HG03354 (cell line): Measurements from ENCODE around the gene MAP3K6.
"Not testable (repeated sequence)": the region's sequence is repeated elsewhere in the genome, so short reads cannot be mapped to it uniquely, and the experiment has no call there.

Experiments
- ATAC-seq: cut with Tn5 transposase; IDR thresholded peaks from one replicate; pipeline ENCODE4 v1.9.1; 2021; ENCODE audit warnings: mild to moderate bottlenecking; ENCODE audit not compliant: unreplicated experiment, poor library complexity, severe bottlenecking

Gene MAP3K6, protein sequence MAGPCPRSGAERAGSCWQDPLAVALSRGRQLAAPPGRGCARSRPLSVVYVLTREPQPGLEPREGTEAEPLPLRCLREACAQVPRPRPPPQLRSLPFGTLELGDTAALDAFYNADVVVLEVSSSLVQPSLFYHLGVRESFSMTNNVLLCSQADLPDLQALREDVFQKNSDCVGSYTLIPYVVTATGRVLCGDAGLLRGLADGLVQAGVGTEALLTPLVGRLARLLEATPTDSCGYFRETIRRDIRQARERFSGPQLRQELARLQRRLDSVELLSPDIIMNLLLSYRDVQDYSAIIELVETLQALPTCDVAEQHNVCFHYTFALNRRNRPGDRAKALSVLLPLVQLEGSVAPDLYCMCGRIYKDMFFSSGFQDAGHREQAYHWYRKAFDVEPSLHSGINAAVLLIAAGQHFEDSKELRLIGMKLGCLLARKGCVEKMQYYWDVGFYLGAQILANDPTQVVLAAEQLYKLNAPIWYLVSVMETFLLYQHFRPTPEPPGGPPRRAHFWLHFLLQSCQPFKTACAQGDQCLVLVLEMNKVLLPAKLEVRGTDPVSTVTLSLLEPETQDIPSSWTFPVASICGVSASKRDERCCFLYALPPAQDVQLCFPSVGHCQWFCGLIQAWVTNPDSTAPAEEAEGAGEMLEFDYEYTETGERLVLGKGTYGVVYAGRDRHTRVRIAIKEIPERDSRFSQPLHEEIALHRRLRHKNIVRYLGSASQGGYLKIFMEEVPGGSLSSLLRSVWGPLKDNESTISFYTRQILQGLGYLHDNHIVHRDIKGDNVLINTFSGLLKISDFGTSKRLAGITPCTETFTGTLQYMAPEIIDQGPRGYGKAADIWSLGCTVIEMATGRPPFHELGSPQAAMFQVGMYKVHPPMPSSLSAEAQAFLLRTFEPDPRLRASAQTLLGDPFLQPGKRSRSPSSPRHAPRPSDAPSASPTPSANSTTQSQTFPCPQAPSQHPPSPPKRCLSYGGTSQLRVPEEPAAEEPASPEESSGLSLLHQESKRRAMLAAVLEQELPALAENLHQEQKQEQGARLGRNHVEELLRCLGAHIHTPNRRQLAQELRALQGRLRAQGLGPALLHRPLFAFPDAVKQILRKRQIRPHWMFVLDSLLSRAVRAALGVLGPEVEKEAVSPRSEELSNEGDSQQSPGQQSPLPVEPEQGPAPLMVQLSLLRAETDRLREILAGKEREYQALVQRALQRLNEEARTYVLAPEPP (N-terminal part only)

DNA sequence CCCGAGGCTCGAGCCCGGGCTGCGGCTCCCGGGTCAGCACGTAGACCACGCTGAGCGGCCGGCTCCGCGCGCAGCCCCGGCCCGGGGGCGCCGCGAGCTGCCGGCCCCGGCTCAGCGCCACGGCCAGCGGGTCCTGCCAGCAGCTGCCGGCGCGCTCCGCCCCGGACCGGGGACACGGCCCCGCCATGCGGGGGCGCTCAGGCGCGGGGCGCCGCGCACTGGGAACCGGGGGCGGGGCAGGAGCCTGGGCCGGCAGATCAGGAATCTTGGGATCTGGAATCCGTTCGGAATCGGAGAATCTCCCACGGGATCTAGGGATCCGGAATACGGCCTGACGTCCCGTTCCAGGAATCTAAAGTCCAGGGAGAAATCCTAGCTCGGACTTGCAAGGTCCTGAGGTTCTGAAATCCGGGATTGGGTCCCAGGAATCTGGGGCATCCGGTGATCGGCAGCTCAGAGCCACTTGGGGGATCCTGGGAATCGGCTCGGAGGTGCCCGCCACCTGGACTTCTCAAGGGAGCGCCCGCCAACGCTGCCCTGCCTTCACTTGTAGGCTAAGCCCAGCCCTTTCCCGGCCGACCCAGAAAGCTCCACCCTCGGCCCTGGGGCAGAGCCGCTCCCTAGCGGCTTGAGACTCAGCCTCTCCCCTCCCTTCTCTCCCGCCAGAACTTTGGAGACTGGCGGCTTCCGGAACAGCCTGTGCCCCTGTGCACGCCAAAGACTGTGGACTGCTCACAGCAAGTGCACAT lies at the start of gene MAP3K6:
Gene MAP3K6 (minus strand): TSS at position 551 of the 749 bp plus-strand sequence. CDS start 364 bp downstream, at position 187.
- peak; percentile 31 for ATAC-seq

DNA sequence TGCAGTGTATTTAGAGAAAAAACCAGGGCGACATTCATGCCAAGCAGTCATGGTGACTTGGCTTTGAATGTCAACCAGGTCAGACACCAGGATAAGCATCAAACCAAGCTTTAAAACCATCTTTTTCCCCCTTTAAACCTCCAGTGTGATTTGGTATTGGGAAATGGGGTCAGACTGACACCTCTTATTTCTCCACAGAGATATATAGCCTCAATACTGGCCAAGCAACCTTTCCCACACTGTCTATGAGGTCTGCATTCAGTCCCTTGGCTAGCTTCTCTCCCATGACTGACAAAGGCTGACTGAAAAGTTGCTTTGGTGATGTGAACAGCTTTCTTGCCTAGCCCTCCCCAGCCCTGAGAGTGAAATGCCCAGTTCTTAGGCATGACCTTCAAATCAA lies 47.3 kb upstream of the MAP3K6 start:
- ATAC-seq, result no peak

DNA sequence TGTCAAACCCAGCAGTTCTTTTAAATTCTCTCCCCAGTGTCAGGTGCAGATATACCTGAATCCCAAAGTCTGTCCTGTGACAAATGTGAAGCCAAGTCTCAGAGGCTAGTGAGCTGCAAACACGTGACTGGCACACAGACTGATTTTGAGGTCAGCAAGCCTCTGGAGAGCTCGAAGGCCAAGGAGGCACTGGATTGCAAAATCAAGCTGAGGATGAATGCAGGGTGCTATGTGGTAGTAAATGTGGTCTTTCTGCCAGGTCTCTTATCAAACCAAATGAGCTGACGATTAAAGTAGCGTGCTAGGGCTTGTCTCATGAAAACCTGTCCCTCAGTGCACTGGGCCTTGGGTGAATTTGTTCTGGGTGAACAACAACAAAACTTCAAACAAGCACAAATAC lies 46.2 kb upstream of the MAP3K6 start:
- no peak for ATAC-seq

DNA sequence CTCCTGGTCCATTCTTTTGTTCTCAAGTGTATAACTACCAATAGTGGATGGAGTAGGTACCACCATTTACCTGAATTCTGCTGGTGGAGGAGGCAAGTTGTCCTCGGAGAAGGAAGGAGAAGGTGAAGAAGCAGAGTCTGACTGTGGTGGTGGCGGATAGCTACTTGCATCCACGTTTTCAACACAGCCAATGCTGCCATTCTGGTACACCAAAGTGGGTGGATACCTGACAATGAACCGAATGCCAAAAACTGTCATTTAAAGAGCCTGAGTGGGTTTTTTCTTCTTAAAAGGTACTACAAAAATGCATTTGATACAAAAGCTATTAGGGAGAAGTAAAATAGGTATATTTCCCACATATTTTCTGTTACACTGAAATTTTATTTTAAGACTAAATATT lies 45.7 kb upstream of the MAP3K6 start:
- no peak for ATAC-seq

DNA sequence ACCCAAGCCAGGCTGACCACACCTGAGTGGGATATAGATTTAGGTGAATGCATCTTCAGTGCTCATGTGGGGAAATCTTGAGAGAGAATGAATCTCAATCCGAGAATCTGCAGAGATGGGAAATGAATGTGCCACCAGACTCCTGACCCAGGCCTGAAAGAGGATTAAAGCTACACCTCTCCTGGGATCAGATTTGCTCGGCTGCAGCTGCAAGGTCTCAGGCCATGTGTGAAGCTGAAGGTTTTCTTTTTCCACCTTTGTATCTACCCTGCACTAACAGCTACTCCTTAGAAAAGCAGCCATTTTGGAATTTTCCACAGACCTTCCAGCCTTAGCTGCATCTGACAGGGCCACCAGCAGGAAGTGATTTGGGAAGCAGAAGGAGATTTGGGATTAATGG lies 43.9 kb upstream of the MAP3K6 start:
- ATAC-seq, result no peak

DNA sequence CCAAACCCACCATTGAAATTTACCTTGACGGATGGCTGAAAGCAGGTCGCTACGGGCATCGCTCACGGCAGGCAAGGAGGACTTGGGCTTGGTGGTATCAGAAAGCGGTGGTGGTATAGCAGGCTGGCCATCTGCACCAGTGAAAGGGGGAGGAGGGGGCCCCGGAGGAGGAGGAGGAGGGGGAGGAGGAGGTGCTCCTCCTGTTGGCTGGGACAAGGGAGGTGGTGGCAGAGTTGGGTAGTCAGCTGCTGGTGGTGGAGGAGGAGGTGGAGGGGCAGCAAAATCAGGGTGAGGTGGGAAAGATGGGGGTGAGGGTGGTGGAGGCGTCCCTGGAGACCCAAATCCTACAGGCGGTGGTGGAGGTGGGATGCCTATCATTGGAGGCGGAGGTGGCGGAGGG lies 42.9 kb upstream of the MAP3K6 start:
- ATAC-seq, result no peak

DNA sequence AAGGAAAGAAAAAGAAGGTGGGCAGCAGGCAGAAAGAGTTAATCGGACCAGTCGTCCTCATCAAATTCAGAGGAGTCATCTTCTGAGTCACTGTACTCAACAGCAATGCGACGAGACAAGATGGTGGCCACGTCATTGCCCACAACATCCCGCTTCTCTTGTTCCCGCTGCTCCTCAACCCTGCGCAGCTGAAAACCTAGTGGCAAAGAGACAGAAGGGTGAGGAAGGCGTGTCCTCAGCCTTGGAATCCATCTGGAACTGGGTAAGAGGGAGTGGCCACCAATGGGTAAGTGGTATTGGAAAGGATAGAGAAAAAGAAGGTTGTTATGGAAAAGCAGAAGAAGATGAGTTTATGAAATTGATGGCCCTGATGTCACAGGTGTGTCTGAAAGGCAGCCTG lies 41.4 kb upstream of the MAP3K6 start:
- ATAC-seq, result no peak

DNA sequence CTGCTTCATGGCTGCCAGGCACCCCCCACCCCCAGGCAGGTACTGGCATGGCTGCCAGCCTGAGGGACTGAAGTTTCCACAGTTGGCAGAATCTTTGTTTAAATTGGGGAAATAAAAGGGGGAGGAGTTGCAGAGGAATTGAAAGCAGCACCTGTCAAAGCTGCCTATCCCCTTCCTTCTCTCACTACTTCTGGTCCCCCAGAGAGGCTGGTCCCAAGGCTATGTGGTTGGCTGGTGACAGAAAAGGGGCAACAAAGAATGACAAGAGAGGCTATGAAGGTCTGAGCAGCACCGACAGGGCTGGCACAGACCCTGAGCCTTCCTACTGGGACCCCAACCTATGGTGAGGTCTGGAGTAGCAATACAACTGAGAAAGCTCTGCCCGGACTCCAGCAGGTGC lies 40.0 kb upstream of the MAP3K6 start:
- not testable (repeated sequence) for ATAC-seq

DNA sequence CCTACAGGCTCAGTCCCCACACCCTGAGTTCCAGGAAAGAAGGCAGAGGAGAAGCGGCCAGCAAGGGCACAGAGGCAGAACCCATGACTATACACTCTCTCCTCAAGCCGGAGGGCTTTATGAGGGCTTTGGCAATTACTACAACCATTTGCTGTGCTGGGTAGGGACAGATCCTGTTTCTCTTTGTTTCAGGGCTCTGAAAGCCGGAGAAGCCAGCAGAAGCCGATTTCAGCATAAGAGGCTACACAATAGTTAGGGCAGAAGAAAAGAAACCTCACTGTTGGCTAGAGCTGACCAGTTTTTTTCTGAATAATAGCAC lies 39.6 kb upstream of the MAP3K6 start:
- ATAC-seq, result no peak

DNA sequence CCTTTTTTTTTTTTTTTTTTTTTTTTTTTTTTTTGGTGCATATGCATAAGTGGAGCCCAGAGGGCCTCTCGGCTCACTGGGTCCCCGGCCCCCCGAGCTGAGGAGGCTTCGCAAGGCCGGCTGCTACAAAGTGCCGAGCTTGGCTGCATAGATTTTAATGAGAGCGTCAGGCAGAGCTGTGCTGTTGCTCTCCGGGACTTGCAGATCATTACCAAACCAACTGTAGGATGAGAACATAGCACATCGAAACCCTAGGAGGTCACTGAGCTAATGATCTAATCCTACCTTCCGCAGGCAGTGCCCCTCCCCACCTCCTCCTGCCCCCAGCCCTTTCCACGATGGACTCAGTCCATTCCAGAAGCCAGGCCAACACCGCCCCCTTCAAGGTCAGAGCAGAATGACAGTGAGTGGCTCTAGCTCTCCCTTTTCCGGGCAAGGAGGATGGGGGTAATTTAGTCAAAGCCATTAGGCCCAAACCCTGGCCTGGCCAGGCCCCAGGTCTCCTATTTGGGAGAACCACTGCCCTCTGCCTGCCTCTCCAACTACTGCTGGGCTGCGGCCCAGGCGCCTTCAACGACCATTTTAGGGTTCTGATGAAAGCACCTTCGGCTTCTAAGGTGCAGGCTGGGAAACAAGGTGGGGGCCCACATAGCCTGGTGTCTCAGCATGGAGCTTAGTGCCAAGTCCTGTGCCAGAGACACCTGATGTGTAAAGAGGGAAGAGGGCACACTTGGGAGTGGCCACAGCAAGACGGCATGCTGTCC lies 39.0 kb upstream of the MAP3K6 start:
- ATAC-seq, result not testable (repeated sequence)

DNA sequence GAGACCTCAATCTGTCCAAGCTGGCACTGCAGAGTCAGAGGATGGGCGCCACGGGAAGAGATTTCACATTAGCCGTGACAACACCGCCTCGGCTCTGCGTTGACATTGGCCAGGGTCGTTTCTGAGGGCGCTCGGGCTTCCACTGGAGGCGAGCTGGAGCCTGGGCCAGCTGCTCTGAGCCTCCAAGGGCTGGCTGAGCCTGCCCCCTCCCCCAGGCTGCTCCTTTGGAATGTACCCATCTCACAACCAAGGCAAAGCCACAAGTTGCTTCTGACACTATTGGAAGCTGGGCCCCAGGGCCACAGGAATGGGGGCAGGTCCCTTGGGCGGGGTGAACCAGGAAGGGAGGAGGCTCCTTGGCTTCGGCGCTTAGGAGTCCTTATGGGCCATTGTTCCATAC lies 38.3 kb upstream of the MAP3K6 start:
- no peak for ATAC-seq

DNA sequence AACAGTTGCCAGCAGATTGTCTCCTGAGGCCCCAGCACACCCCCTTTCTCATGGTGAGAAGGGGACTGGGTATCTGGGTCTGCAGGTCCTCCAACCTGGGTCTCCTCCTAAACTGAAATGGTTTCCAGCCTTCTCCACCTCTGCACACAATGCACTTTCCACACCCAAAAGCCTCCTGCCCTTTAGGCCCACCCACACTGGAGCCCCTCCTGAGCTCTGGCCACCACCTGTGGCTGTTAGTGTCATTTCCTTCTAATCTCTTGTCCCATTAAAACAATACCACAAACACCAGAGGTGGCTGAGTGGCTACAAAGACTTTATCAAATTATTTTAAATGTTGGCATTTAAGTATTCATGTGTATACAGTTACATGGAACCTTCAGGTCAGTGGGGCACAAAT lies 37.2 kb upstream of the MAP3K6 start:
- ATAC-seq, result no peak

DNA sequence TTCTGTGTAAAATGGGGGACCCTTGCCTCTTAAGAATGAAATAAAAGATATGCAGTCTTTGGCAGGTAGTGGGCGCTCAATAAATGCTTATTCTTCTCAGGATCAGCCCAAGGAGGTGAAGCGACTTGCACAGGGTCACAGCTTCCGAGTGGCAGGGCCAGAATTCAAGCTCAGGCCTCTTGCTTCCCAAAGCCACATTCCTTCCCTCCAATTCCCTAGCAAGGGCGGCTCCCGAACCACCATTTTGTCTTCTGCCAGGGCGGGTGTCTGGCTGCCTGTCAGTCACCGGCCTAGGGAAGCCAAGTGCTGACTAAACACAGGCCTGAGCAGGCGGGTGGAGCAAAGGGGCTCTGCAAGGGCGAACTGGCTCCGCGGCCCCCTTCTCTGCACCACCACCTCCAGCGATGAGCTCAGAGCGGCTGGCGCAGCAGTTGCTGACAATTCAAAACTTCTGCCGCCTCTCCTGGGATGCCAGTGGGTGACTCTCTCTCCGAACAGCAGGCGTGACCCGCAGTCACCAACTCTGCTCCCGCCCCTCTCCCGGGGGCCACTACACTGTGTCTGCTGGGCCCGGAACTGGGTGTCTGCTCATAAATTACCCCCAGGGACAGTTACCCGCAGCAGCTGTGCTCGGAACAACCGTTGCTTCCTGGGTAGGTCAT lies 36.4 kb upstream of the MAP3K6 start:
- peak; percentile 68 for ATAC-seq

DNA sequence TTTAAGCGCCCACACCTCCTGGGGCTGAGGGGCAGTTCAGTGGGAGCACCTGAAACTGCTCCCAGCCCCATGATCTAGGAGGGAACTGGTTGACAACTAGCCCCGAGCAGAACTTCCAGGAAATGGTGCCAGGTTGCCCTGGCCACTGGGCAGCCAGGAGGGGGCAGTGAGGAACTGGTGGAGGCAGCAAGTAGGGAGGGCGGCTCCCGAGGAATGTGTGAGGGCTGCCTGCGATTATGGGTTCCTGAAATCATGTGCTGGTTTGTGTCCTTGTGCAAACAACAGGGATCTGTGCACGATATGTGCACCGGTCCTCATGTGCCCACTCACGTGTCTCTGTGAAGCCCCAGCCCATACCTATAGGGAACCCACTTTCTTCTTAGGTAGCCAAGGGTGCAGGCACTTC lies 35.6 kb upstream of the MAP3K6 start:
- no peak for ATAC-seq

DNA sequence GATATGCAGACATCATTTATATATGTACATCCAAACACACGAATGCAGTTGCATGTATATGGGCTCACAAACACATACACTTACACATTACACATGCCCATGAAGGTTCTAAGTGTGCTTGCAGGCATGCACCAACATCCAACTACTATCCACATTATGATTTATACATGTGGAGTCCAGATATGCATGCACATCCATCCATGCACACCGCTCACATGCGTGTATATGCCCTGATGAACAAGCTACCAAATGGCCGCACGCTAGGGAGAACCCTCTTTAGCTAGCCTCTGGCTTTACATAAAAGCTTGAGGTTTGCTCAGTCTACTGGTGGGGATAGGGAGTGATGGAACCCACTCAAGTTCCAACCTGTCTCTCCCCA lies 34.2 kb upstream of the MAP3K6 start:
- ATAC-seq, result no peak

DNA sequence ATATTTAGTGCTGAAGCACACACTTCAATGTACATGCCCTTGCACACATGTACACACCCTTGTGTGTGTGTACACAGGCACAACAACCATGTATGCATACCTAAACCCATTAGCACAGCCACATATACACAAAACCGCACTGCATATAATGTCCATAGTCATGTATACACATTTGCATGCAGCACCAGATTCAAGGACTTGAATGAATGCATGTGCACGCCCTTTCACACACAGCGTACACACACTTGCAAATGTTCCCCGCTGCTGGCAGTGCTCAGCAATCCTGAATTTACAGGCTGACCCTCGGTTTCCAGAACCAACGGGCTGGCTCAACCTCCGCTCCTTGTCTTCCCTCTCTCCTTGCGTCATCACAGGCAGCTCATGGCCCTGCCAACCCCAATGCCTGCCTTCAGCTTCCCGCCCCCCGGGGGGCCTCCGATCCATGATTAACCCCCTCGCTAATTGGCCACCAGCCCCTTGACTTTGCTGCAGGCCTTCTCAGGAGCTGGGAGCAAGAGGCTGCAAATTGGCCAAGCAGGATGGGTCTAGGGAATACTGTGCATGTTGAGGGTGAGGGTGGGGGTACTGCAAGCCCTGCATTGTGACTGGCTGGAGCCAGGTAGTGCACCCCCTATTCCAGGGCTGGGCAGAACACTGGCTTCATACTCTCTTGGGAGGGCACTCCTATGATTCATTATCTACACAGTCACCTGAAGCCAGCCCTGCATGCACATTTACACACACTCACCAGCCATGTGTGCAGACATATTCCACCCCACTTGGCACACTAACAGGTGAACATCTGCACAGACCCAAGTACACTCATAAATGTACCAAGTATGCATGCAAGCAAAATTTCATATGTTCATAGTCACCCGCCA lies 33.6 kb upstream of the MAP3K6 start:
- ATAC-seq, result no peak

DNA sequence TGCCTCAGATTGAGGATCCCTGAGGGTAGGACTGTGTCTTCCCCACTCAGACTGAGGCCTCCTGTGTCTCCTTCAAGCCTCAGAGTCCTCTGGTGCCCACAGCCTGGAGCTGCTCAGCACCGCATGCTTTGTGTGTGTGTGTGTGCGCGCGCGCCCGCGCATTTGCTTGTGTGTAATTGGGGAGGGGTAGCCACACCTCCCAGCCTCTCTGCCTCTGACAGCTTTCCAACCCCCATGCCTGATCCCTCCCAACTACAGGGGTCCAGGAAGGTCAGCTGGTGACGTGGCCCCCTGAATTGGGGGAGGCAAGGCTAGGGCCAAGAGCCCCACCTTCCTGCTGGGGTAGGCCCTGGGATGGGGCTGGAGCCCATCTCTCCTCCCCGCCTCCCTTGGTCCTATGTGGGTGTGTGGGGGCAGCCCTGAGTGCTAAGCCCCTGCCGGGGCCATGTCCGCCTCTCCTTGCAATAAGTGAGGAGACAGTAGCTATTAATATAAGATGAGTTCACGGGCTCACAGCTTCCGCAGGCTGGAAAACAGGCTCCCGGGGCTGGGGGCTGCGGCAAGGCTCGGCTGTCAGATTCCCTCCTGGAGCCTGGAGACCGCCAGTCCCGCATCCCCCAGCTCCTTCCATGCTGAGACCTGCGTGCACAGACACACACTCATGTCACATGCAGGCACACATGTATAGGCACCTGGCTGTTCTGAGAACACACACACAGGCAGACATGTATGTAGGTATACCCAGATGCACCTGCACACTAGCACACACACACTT lies 32.7 kb upstream of the MAP3K6 start:
- ATAC-seq, result no peak
